Tibial nerve (tissue), 3 donors: ENCODE measurements around the gene DLG4.
"Not testable (repeated sequence)": the region's sequence is repeated elsewhere in the genome, so short reads cannot be mapped to it uniquely, and the experiment has no call there.

ENCODE experiments used
- EP300 ChIP-seq, 2 donors: sonication (generic); formaldehyde crosslinking; IDR thresholded peaks; one replicate each; pipeline ENCODE4 v1.6.1; 2017; ENCODE audit warnings: antibody characterized with exemption in 2 of 2, mild to moderate bottlenecking in 1 of 2
- POLR2A ChIP-seq, 2 donors: fragments of 450-650 bp; IDR thresholded peaks; one replicate each; pipeline ENCODE4 v1.6.1; 2017; ENCODE audit warnings: antibody characterized with exemption in 2 of 2, mild to moderate bottlenecking in 2 of 2, moderate library complexity in 2 of 2

DNA sequence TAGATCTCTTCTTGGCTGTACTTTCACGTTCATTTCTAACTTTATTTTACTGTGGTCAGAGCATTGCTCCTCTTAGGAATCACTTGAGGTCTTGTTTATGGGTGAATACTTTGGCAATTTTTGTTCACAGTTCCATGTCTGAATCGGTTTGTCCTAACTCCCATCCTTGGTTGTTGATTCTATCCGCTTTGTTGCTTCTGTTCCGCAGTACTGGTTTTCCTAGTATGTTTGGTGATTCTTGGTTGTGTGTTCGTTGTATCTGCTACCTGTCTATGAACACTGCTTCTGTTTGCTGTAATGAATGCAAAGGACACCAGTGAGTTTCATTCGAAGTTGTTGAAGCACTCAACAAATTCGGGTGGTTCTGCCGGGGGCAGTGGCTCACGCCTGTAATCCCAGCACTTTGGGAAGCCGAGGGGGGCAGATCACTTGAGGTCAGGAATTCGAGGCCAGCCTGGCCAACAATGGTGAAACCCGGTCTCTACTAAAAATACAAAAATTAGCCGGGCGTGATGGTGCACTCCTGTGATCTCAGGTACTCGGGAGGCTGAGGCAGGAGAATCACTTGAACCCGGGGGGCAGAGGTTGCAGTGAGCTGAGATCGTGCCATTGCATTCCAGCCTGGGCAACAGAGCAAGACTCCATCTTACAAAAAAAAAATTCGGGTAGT is 47.0 kb downstream of the DLG4 start:
- not testable (repeated sequence) for TF ChIP-seq POLR2A, EP300 (IDR thresholded peaks at IDR 0.05)
